ENCODE results near the gene SNRPA.

DNA sequence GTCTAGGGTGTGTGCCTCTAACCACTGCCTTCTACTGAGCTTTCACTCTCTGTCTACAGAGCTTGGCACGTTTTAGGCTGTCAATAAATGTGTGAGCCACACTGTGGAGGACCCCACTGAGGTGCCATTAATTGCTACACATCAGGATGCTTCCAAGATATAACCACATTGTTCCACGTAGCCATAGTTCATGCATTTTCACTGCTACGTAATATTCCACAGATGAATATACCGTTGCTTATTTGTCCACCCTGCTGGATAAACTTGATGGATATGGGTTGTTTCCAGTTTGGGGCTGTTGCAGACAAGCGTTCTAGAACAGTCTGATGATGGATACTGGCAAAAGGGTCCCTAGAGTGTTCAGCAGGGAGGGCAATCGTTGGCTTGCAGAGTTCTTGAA, 49.2 kb upstream of the SNRPA start:
- TF ChIP-seq POLR2A (IDR thresholded peaks at IDR 0.05), result no peak
- TF ChIP-seq, protein P1, sequence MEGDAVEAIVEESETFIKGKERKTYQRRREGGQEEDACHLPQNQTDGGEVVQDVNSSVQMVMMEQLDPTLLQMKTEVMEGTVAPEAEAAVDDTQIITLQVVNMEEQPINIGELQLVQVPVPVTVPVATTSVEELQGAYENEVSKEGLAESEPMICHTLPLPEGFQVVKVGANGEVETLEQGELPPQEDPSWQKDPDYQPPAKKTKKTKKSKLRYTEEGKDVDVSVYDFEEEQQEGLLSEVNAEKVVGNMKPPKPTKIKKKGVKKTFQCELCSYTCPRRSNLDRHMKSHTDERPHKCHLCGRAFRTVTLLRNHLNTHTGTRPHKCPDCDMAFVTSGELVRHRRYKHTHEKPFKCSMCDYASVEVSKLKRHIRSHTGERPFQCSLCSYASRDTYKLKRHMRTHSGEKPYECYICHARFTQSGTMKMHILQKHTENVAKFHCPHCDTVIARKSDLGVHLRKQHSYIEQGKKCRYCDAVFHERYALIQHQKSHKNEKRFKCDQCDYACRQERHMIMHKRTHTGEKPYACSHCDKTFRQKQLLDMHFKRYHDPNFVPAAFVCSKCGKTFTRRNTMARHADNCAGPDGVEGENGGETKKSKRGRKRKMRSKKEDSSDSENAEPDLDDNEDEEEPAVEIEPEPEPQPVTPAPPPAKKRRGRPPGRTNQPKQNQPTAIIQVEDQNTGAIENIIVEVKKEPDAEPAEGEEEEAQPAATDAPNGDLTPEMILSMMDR (IDR thresholded peaks at IDR 0.05), result no peak

All from adrenal gland (tissue), 5 donors.